Endothelial cell of umbilical vein (primary cell): Measurements from ENCODE around the gene NCOA5. TPM values are rescaled to one million over a fixed set of nuclear protein-coding genes. Genes with fewer than 3 reads are reported as not detected.

Experiments
- BruUV-seq: library from RNA; stranded (reverse); fragments of 400-500 nt; replicated peaks from 2 replicates; lab custom pipeline; 2021; lab: Mats Ljungman, UMichigan
- CTCF ChIA-PET: fragments of 300-600, 350-600 bp; sonication (Branson Sonifier 250); formaldehyde crosslinking; loops from one replicate; lab custom pipeline; 2021; ENCODE audit warnings: antibody characterized with exemption, inconsistent platforms; lab: Charles Lee
- POLR2A ChIA-PET: fragments of 300-600, 350-600 bp; sonication (Branson Sonifier 250); formaldehyde crosslinking; loops from one replicate; lab custom pipeline; 2021; ENCODE audit warnings: antibody characterized with exemption, inconsistent platforms; lab: Charles Lee
- DNase-seq: peaks from one replicate; pipeline ENCODE4 v3.0.0-alpha.2; 2011; ENCODE audit warnings: low read depth, low spot score
- FAIRE-seq: peaks from 2 replicates; lab custom pipeline; 2011; peaks lifted over from hg19 to GRCh38; lab: Jason Lieb, UNC
- H2AFZ ChIP-seq: 2 replicates; pipeline ENCODE4 v1.6.0; 2012; ENCODE audit warnings: low read depth, low read length, control low read depth, inconsistent platforms
- H3K27ac ChIP-seq: 2 replicates; pipeline ENCODE4 v1.5.1; 2011; ENCODE audit warnings: low read depth, mild to moderate bottlenecking, control low read depth, low read length, moderate library complexity; ENCODE audit not compliant: insufficient read depth
- H3K27me3 ChIP-seq, 2 experiments: 2 replicates each; pipeline versions ENCODE4 v1.6.0 to v1.6.1; 2011; ENCODE audit warnings: low read length in 2 of 2, mixed read lengths in 1 of 2; ENCODE audit not compliant: control insufficient read depth in 2 of 2, insufficient read depth in 2 of 2
- H3K36me3 ChIP-seq, 2 experiments: 2 replicates in 1 of 2; 3 replicates in 1 of 2; pipeline ENCODE4 v1.5.1; 2011; ENCODE audit warnings: low read length in 2 of 2, mild to moderate bottlenecking in 1 of 2, moderate library complexity in 1 of 2; ENCODE audit not compliant: control insufficient read depth in 2 of 2, insufficient read depth in 2 of 2; ENCODE audit errors: extremely low read depth in 1 of 2
- H3K4me1 ChIP-seq: 3 replicates; pipeline ENCODE4 v1.5.1; 2011; ENCODE audit warnings: mild to moderate bottlenecking, low read length; ENCODE audit not compliant: control insufficient read depth, insufficient read depth; ENCODE audit errors: extremely low read depth
- H3K4me2 ChIP-seq: 2 replicates; pipeline ENCODE4 v1.6.1; 2011; ENCODE audit warnings: low read length, control low read depth, mixed read lengths; ENCODE audit not compliant: insufficient read depth
- H3K4me3 ChIP-seq, 3 experiments: fragments of 200-600 bp in 1 of 3; sonication (generic), shearing (Covaris generic) in 1 of 3; replicated peaks in 1 of 3; 2 replicates each; pipeline ENCODE4 v1.5.1; 2011 to 2016; ENCODE audit warnings: control low read depth in 3 of 3, low read length in 3 of 3, mild to moderate bottlenecking in 2 of 3, inconsistent platforms in 1 of 3, low read depth in 1 of 3, moderate library complexity in 1 of 3; ENCODE audit not compliant: insufficient read depth in 1 of 3
- H3K79me2 ChIP-seq: 2 replicates; pipeline ENCODE4 v1.6.0; 2012; ENCODE audit warnings: low read length, inconsistent platforms; ENCODE audit not compliant: control insufficient read depth, insufficient read depth
- H3K9ac ChIP-seq: replicated peaks from 2 replicates; pipeline ENCODE3; 2011; ENCODE audit warnings: low read length, control low read depth; ENCODE audit not compliant: insufficient read depth; ENCODE audit errors: extremely low read depth
- H3K9me1 ChIP-seq: replicated peaks from 3 replicates; pipeline ENCODE4 v1.6.0; 2011; ENCODE audit warnings: mild to moderate bottlenecking, low read length; ENCODE audit not compliant: control insufficient read depth, insufficient read depth; ENCODE audit errors: extremely low read depth
- H3K9me3 ChIP-seq: replicated peaks from 2 replicates; pipeline ENCODE4 v1.5.1; 2012; ENCODE audit warnings: low read length, inconsistent platforms; ENCODE audit not compliant: control insufficient read depth, insufficient read depth
- H4K20me1 ChIP-seq: replicated peaks from 2 replicates; pipeline ENCODE3; 2011; ENCODE audit warnings: mild to moderate bottlenecking, low read length; ENCODE audit not compliant: control insufficient read depth, insufficient read depth; ENCODE audit errors: extremely low read depth
- EZH2 ChIP-seq: IDR thresholded peaks from 2 replicates; pipeline ENCODE4 v1.6.1; 2012; ENCODE audit warnings: borderline replicate concordance, low read depth, mild to moderate bottlenecking, moderate library complexity, low read length, inconsistent platforms; ENCODE audit not compliant: severe bottlenecking
- FOS ChIP-seq: IDR thresholded peaks from 2 replicates; pipeline ENCODE4 v1.6.1; 2011; ENCODE audit warnings: mild to moderate bottlenecking, low read length, moderate library complexity, borderline replicate concordance; ENCODE audit not compliant: insufficient read depth
- GATA2 ChIP-seq: IDR thresholded peaks from 2 replicates; pipeline ENCODE4 v1.7.0; 2011; ENCODE audit warnings: low read depth, mild to moderate bottlenecking, moderate library complexity, mixed read lengths, low read length; ENCODE audit not compliant: insufficient read length, insufficient read depth
- JUN ChIP-seq: IDR thresholded peaks from 2 replicates; pipeline ENCODE4 v1.6.1; 2011; ENCODE audit warnings: borderline replicate concordance, low read depth; ENCODE audit not compliant: insufficient read length, insufficient read depth
- MYC ChIP-seq: IDR thresholded peaks from one replicate; pipeline ENCODE4 v1.6.1; 2011; ENCODE audit warnings: mild to moderate bottlenecking, low read depth, low read length
- POLR2A ChIP-seq: IDR thresholded peaks from 2 replicates; pipeline ENCODE4 v1.6.1; 2012; ENCODE audit warnings: low read depth, mild to moderate bottlenecking, control low read depth, low read length
- dilution Hi-C: fragments of 300-500 bp; cut with MboI; formaldehyde crosslinking; loops from one replicate; pipeline ENCODE4 v1.15.0; 2019; ENCODE audit warnings: low sequenced_read_pairs; ENCODE audit not compliant: extremely low pct_ligation_motif_present
- intact Hi-C: fragments of 100-400 bp; cut with micrococcal nuclease; formaldehyde crosslinking; loops from one replicate; pipeline ENCODE4 v1.10.0; 2022
- polyA plus RNA-seq, 4 experiments: library from polyadenylated mRNA; depleted of rRNA in 3 of 4; stranded (reverse) in 3 of 4; unstranded in 1 of 4; fragments of >200 nt; gene quantifications; 2 replicates each; pipeline versions ENCODE4 v1.2.1 to v1.2.3, GENCODE V29; 2011 to 2012; ENCODE audit warnings: missing spikeins in 1 of 4
- total RNA-seq: library from RNA; stranded (reverse); gene quantifications from 2 replicates; pipeline ENCODE4 v1.2.3, GENCODE V29; 2021
- TF ChIP-seq, protein P1 (sequence below), 2 donors: IDR thresholded peaks; 1 replicate in 1 of 2; 2 replicates in 1 of 2; pipeline ENCODE4 v1.5.1; 2011; ENCODE audit warnings: low read length in 2 of 2, mild to moderate bottlenecking in 2 of 2, moderate library complexity in 2 of 2, control low read depth in 1 of 2, inconsistent platforms in 1 of 2, low read depth in 1 of 2; ENCODE audit not compliant: insufficient read depth in 1 of 2; ENCODE audit errors: extremely low read depth in 1 of 2

The NCOA5 gene
- total and polyA plus RNA-seq, 2 donors (not counting 3 experiments of a cell fraction or from before 2014, with no cell fraction given): 32.0 to 39.5 TPM

- POLR2A ChIA-PET: no interaction called here
- peaks cover 2 to 23% of the 10 kb centered on the region in 2 experiments for H3K27me3 ChIP-seq
- no peaks in the 10 kb centered on the region for H3K9me1 ChIP-seq
- no peaks in the 10 kb centered on the region for H4K20me1 ChIP-seq
- no peak overlapping the region for H3K9ac ChIP-seq
- H3K36me3 ChIP-seq: peaks cover 2 to 10% of the 10 kb centered on the region in 2 experiments
- H3K27ac ChIP-seq: no peak overlapping the region
- no peaks in the 10 kb centered on the region for H3K9me3 ChIP-seq
- peaks cover 27% of the 10 kb centered on the region for H3K4me1 ChIP-seq
- no peak overlapping the region for H3K4me2 ChIP-seq
- dilution Hi-C loops (no loop called here), intact Hi-C loops (loop anchor here (5.0 kb wide), 1 partner anchor 36 kb away; no protein-coding TSS in a partner anchor)
- H3K79me2 ChIP-seq: no peaks in the 10 kb centered on the region
- no peak for FAIRE-seq
- DNase-seq: no peak
- BruUV-seq: no TSS peak
- no peak for TF ChIP-seq GATA2
- no peak for TF ChIP-seq EZH2
- TF ChIP-seq MYC: no peak
- TF ChIP-seq, protein P1, sequence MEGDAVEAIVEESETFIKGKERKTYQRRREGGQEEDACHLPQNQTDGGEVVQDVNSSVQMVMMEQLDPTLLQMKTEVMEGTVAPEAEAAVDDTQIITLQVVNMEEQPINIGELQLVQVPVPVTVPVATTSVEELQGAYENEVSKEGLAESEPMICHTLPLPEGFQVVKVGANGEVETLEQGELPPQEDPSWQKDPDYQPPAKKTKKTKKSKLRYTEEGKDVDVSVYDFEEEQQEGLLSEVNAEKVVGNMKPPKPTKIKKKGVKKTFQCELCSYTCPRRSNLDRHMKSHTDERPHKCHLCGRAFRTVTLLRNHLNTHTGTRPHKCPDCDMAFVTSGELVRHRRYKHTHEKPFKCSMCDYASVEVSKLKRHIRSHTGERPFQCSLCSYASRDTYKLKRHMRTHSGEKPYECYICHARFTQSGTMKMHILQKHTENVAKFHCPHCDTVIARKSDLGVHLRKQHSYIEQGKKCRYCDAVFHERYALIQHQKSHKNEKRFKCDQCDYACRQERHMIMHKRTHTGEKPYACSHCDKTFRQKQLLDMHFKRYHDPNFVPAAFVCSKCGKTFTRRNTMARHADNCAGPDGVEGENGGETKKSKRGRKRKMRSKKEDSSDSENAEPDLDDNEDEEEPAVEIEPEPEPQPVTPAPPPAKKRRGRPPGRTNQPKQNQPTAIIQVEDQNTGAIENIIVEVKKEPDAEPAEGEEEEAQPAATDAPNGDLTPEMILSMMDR (IDR thresholded peaks at IDR 0.05; ENCODE audit: extremely low read depth in 1 of 2, insufficient read depth in 1 of 2, low read depth in 1 of 2, low read length in 2 of 2): no peak
- TF ChIP-seq POLR2A: no peak
- TF ChIP-seq JUN: no peak
- no peak for TF ChIP-seq FOS
- CTCF ChIA-PET: interaction anchor here (0.7 to 3.0 kb wide), 24 partner anchors 7 to 290 kb away, joined by 3 to 27 read pairs (median 6); partner anchors contain the start of gene SLC12A5
- no peak overlapping the region for H2AFZ ChIP-seq
- no peak overlapping the region for H3K4me3 ChIP-seq
Observed at GRCh38 chr20:46058599-46059281, 31.0 kb downstream of the NCOA5 start.
